Stimulated activated CD8-positive, alpha-beta memory T cell treated with anti-CD3 and anti-CD28 coated beads, Interleukin-7, amount 100 ng/mL, for 4 hours (primary cell): Measurements from ENCODE around the gene LILRB1.
"Not testable (repeated sequence)": the region's sequence is repeated elsewhere in the genome, so short reads cannot be mapped to it uniquely, and the experiment has no call there.

Experiments
- DNase-seq, 2 donors: peaks; one replicate each; pipeline ENCODE4 v3.0.0-alpha.2; 2020; ENCODE audit warnings: low read depth in 2 of 2

Gene LILRB1

DNA sequence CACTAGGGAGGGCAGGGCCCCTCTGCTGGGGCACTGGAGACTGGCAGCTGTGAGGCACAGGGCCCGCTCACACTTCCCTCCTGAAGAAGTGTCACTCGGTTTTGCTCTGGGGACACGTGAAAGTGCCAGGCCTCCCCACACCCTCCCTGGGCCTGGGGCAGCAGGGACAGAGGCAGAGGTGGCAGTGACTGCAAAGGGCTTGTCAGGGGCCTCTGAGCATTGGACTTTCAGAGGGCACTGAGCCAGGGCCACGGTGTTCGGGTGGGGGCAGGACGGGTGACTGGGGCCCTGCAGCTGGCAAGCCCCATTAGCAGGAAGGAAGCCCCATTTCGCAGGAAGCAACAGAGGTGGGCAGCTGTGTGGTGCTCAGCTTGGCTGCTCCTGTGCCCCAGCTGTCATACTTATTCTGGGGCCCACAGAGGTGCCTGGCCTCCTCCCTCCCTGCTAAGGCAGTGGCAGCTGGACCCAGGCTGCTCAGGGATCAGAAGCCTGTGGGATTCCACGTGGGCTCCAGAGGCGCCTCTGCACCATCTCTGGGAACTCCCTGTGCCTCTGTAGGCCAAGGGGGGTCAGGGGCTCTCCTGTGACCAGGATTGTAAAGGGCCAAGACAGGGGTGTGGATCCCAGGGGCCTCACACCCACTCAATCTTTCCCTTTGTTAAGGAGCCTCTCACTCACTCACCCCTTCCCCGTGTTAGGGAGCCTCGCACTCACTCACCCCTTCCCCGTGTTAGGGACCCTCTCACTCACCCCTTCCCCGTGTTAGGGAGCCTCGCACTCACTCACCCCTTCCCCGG, 5.2 kb upstream of the LILRB1 start:
- not testable (repeated sequence) for DNase-seq

DNA sequence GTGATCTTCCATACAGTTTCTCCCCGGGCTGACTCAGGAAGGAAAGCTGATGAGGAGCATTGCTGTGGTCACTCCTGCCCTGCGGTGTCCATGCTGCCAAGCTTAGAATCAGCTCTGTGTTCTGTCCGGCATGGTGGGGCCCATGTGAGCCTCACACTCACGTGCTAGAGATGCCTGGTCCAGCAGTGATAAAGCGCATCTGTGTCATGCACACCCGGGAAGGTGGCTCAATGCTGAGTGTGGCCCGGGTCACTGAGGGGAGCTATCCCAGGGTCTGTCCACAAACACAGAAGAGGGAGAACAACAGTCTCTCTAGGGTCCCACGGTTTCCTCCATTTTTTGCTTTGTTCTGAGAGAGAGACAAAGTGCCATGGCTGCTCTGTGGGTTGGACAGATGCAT, 3.5 kb upstream of the LILRB1 start:
- DNase-seq = no peak

DNA sequence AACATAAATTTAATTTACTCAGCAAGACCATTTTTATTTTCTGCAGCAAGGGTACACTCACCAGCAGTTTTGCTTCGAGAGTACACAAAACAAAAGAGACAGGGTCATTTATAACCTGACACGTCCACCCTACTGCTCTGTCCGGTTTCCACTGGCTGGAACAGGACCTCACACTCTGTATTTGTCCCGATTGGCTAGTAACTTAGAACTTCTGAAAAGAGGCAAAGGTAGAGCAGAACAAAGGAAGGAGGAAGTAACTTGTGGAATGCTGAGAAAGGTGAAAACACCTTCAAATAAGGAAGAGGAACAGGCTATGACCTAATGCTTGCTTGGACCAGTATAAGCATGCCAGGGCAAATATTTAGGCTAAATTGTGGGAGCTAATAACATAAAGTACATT, 2.4 kb upstream of the LILRB1 start:
- DNase-seq = not testable (repeated sequence)

DNA sequence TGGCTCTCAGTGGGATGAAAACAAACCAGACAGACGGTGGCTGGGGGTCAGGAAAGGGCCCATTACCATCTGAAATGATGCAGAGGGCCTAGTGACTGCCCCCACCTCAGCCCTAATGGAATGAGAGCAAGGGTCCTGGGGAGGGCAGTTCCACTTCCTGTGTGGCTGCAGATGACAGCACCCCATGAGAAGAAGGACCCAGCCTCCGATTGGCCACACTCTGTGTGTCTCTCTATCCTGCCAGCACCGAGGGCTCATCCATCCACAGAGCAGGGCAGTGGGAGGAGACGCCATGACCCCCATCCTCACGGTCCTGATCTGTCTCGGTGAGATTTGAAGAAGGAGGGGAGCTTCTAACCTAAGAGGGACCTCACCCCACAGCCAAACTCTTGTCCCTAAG, 498 bp downstream of the LILRB1 start:
- no peak for DNase-seq

DNA sequence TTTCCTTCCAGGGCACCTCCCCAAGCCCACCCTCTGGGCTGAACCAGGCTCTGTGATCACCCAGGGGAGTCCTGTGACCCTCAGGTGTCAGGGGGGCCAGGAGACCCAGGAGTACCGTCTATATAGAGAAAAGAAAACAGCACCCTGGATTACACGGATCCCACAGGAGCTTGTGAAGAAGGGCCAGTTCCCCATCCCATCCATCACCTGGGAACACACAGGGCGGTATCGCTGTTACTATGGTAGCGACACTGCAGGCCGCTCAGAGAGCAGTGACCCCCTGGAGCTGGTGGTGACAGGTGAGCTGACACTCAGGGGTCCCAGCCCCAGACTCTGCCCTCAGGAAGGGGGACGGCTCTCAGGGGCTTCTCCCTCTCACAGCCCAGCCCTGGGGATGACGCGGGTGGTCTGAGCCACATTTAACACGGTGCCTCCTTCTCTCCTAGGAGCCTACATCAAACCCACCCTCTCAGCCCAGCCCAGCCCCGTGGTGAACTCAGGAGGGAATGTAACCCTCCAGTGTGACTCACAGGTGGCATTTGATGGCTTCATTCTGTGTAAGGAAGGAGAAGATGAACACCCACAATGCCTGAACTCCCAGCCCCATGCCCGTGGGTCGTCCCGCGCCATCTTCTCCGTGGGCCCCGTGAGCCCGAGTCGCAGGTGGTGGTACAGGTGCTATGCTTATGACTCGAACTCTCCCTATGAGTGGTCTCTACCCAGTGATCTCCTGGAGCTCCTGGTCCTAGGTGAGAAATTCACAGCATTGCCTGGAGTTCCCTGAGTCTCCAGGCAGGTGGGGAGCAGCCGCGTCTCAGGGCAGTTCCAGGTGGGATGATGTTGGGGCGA, 1.4 kb downstream of the LILRB1 start:
- not testable (repeated sequence) for DNase-seq

DNA sequence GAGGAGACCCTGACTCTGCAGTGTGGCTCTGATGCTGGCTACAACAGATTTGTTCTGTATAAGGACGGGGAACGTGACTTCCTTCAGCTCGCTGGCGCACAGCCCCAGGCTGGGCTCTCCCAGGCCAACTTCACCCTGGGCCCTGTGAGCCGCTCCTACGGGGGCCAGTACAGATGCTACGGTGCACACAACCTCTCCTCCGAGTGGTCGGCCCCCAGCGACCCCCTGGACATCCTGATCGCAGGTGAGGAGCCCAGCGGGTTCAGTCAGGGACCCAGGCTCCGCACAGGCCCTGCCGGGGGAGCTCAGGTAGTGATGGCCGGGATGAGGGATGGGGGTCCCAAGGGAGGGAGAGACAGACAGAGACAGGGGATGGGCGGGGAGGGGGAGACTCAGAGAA, 2.2 kb downstream of the LILRB1 start:
- DNase-seq = not testable (repeated sequence)

DNA sequence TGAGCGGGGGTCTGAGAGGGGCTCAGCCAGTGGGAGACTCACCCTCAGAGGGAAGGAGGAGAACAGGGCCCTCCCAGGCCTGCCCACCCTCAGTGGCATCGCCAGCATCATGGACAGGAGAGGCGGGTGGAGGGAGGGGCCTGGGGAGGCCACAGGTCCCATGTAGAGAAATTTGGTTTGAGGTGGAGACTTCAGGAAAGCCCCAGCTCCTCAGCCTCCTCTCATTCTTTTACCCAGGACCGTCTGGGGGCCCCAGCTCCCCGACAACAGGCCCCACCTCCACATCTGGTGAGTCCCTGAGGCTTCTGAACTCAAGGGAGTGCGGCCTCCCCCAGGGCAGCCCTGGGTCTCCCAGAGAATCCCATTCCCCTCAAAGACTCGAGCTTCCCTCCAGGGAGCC, 3.1 kb downstream of the LILRB1 start:
- no peak for DNase-seq

DNA sequence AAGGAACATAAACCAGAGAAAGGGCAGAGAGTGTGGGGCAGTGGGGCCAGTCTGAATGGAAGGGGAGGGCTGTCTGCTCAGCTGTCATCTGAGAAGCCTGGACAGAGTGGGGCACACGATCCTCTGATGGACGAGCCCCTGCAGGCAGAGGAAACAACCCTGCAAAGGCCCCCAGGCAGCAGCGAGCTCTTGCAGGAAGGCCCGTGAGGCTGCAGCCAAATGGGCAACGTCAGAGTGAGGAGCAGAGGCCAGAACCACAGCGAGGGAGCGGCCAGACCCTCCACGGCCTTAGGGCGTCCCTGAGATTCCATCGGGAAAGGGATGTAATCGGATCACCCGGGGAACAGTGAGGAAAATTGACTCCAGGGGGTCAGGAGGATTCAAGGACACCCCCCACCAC, 5.8 kb downstream of the LILRB1 start:
- not testable (repeated sequence) for DNase-seq

DNA sequence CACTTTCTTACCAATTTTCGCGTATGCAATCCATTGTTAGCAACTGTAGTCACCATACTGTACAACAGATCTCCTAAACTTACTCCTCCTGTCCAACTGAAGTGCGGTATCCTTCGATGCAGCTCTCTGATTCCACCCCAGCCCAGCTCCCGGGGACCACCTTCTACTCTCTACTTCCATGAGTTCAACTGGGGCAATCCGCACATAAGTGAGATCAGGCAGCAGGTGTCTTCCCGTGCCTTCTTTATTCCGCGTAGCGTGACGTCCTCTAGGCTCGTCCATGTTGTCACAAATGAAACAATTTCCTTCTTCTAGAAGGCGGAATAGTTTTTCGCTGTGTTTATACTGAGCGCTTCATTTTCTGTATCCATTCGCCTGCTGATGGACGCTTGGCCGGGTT, 8.4 kb downstream of the LILRB1 start:
- DNase-seq = no peak

DNA sequence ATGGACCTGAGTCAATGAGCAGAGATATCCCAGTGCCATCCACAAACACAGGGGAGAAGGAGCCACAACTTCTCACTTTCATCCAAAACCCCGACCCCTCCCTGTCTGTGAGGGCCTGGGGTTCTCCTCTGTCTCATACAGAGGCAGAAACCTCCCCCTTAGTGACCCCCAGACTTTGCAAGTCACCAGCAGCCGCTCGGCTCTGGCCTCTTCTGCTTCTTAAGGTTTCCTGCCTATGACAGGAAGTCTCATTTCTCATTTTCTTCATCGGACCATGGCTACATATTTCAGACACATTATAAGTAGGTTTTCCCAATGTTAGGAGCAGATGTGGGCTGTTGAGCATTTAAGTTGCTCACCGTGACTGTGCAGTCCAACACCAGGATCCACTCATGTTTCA, 12.7 kb downstream of the LILRB1 start:
- DNase-seq = not testable (repeated sequence)

DNA sequence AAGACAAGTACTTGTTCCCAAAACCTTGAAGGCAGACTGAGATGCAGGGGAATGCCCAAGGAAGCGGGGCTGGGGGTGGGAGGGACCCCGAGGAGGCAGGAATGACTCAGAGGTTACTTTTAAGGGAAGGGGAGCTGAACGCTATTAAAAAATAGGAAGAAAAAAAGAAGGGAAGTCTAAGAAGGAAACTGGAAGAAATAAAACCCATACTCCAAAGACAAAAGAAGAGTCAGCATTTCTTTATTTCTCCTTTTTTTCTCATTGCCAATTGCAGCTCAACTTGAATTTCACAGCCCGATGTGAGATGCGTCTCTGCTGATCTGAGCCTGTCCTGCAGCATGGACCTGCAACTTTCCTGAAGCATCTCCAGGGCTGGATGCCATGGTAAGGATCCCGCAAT, 13.3 kb downstream of the LILRB1 start:
- not testable (repeated sequence) for DNase-seq

DNA sequence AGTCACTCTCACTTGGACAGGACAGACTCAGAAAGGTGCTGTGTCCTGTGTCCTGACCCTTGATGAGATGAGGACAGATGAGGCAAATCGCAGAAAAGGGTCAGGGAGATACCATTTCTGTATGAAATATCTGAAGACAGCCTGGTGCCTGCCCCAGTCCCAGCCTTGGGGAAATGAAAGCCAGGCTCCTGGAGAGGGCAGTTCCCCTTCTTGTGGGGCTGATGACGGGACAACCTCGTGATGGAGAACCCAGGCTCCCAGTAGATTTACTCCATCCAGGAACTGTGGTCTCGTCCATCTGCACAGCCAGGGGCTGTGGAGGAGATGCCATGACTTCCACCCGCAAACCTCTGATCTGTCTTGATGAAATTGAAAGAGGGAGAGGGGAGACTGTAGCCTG, 13.8 kb downstream of the LILRB1 start:
- DNase-seq = no peak

DNA sequence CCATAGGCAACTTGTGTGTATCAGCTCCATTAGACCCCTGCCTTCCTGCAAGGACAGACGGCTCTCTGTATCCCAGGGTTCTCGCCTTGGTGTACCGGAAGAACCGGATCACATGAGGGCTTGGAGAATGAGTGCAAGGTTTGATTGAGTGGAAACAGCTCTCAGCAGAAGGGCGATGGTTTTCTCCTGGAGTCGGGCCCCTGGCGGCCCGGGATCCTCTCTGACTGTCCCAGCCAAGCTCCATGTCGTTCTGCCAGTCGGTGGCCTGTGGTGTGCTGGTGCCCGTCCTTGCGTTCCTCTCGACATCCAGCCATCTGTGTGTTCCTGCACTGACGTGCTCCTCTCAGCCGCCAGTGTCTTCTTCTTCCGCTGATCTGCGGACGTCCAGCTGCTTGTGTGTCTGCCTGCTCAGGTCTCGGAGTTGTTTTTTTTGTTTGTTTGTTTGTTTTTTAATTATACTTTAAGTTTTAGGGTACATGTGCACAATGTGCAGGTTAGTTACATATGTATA, 16.1 kb downstream of the LILRB1 start:
- no peak for DNase-seq

DNA sequence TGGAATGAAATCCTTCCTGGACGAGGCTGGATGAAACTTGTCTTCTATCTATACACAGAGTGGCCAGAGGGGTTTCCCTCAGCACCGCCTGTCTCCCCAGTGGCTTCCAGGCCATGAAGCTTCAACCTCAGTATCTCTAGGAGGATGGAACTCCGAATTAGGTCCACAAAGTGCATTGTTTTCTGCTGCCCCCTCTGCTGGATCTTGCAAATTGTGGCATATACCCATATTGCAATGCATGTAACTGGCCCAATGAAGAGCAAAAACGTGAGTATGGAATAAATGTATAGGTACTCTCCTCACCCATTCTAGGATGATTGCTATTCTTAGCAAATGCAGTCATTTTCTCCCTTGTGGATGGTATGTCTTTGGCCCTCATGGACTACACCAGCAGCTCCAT, 17.8 kb downstream of the LILRB1 start:
- DNase-seq = no peak

DNA sequence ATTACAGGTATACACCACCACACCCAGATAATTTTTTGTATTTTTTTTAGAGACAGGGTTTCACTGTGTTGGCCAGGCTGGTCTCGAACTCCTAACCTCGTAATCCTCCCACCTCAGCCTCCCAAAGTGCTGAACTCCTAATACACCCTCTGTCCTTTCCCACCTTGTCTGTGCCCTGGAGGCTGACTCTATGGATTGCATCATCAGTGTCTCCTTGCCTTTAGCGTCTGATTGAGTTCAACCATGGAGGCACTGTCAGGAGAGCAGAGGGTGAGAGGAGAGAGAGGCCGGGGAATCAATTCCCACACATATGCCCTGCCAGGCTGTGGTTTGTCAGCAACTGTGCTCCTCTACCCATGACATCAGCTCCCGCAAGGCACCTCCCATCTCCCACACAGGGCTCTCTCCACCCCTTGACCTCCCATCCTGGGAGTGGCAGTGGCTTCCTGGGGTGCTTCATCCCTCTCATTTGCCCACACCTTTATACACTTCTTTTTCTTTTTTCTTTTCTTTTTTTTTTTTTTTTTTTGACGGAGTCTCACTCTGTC, 19.9 kb downstream of the LILRB1 start:
- no peak for DNase-seq

DNA sequence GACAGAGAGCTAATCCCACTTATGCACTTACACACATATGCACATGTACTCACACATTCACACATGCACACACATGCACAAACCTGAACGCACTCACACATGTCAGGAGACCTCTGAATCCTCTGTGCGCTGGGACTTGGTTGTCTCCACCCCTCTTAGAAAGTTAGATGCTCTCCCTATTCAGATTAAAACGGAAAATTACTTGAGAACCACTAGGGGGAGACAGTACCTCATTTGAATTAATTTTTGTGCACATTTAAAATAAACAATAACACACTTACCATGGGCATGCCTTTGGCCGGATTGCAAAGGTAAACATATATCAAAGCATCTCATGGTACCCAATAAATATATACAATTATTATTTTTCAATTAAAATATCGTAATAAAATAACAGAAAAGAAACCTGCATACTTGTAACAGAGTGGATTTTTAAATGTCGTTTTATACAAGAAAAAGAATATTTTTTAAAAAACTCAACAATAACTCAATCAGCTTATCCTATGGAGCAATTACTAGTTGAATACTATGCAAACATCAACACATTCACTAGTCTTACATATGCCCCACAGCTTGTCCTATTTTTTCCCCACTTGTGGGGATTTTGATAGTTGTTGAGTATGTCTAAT, 23.0 kb downstream of the LILRB1 start:
- DNase-seq = no peak

DNA sequence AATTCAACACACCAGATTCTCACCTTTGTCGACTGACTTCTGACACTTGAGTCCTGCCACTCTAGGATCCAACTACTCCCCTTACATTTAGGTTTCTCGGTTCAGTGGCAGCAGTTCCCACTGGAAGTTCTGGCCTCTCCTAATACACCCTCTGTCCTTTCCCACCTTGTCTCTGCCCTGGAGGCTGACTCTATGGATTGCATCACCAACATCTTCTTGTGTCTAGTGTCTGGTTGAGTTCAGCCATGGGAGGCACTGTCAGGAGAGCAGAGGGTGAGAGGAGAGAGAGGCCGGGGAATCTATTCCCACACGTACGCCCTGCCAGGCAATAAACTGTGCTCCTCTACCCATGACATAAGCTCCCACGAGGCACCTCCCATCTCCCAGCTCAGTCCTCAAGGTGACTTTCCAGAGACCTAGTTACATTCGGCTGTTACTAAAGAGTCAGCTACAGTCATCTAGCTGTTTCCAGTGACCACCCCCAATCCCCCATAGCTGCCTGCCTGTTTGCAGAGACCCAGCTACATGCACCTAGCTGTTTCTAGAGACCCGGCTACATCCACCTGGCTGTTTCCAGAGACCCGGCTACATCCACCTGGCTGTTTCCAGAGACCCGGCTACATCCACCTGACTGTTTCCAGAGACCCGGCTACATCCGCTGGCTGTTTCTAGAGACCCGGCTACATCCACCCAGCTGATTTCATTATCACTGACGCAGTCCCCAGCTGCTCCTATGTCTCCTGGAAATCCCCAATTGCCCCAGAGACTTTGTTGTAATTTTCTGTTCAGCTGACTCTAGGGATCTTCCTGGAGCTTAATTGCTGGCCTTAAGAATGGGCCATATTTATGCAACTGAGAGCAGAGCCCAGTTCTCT, 24.4 kb downstream of the LILRB1 start:
- DNase-seq = no peak

DNA sequence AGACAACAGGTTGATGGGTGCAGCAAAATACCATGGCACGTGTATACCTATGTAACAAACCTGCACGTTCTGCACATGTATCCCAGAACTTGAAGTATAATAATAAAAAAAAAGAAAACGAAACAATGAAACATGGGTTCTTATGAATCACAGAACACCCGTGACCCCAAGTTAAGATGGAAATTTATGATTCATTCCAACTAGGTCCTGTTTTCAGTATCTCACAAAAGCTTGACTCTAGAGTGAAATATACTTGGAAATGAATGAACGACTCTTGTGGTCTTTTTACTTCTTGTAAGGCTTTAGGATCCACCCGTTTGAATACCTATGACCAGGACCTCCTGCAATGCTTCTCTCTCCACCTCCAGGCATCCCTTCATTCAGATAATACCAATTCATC, 29.0 kb downstream of the LILRB1 start:
- no peak for DNase-seq

DNA sequence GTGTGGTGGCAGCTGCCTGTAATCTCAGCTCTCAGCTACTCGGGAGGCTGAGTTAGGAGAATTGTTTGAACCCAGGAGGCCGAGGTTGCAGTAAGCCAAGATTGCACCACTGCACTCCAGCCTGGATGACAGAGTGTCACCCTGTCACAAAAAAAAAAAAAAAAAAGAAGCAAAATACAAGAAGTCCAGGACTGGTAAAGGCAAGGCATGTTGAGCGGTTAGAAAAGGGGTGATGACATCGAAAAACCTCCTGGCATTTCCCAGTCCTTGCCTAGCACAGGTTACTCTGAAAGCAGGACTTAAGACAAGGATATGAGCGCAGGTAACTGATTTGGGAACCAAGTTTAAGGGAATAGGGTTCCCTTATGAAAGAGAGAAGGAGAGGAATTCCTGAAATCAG, 30.0 kb downstream of the LILRB1 start:
- DNase-seq = no peak

DNA sequence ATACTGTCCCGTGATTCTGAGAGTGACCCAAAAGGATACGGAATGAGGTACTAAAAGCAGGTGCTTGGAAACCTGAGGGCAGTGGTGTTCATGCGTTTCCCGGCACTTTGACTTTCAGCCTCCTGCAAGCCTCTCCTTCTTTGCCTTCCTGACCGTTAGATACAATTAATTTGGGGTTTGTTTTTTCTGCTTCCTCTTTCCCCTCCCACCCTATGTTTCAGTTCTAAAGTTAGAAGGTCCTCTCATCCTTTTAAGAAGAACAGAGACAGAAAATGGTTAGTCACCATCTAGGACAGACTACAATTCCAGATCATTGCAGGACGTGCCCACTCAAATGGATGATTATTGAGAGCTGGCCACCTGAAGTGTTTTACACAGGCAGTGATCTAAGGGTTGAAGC, 30.7 kb downstream of the LILRB1 start:
- no peak for DNase-seq

DNA sequence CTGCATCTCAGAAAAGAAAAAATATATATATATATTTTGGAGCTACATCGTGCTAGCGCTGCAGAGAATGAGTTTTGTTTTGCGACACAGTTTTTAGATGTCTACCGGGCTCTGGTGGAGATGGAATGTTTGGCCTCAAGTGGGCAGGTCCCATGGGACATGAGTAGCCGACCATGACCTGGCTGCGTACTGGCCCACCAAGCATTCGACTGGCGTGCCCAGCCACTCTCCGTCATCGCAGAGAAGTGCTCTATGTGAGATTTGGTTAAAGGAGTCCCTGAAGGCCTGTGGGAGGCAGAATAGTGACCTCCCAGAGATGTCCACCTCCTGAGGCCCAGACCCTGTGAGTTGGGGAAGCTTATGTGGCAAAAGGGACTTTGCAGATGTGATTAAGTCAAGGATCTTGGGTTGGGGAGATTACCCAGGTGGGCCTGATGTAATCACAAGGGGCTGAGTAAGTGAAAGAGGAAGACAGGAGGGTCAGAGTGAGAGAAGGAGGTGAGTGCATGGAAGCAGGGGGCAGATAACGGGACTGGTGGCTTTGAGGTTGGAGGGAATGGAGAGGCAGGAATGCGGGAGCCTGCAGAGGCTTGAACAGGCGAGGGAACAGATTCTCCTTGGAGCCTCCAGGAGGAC, 31.7 kb downstream of the LILRB1 start:
- no peak for DNase-seq
